Panc1 (cell line): ENCODE data around the gene DNAJB5. TPM values are rescaled to one million over a fixed set of nuclear protein-coding genes. Genes with fewer than 3 reads are reported as not detected.

Experiments
- ATAC-seq: fragments of 200-7000 bp; cut with Tn5 transposase; 2 replicates; pipeline ENCODE4 v1.9.1; 2020; ENCODE audit warnings: mild to moderate bottlenecking, moderate library complexity
- BruUV-seq: library from RNA; stranded (reverse); fragments of 400-500 nt; replicated peaks from 2 replicates; lab custom pipeline; 2021; lab: Mats Ljungman, UMichigan
- CTCF ChIA-PET: fragments of 300-600 bp; sonication (Branson Sonifier 250); formaldehyde crosslinking; loops from one replicate; lab custom pipeline; 2022; ENCODE audit warnings: antibody characterized with exemption; lab: Charles Lee
- POLR2A ChIA-PET: fragments of 300-600 bp; sonication (Branson Sonifier 250); formaldehyde crosslinking; loops from one replicate; lab custom pipeline; 2022; ENCODE audit warnings: antibody characterized with exemption; lab: Charles Lee
- DNase-seq: peaks from one replicate; pipeline ENCODE4 v3.0.0-alpha.2; 2010; ENCODE audit warnings: low read depth, low spot score
- H3K27ac ChIP-seq: 2 replicates; pipeline ENCODE4 v1.5.1; 2011; ENCODE audit warnings: mild to moderate bottlenecking, low read length, inconsistent platforms
- H3K27me3 ChIP-seq: fragments of 200-500 bp; sonication (Bioruptor generic); 2 replicates; pipeline ENCODE4 v1.6.0; 2014; ENCODE audit warnings: low read length, inconsistent platforms; ENCODE audit not compliant: control insufficient read depth, insufficient read depth
- H3K36me3 ChIP-seq: fragments of 200-500 bp; sonication (Bioruptor generic); 2 replicates; pipeline ENCODE4 v1.5.1; 2014; ENCODE audit warnings: inconsistent platforms, mild to moderate bottlenecking, low read length, moderate library complexity; ENCODE audit not compliant: control insufficient read depth, insufficient read depth
- H3K4me1 ChIP-seq: 2 replicates; pipeline ENCODE4 v1.5.1; 2011; ENCODE audit warnings: inconsistent platforms, mild to moderate bottlenecking, low read length, moderate library complexity; ENCODE audit not compliant: control insufficient read depth, insufficient read depth
- H3K4me3 ChIP-seq, 2 experiments: 2 replicates each; pipeline ENCODE4 v1.5.1; 2011 to 2012; ENCODE audit warnings: low read depth in 2 of 2, low read length in 2 of 2, mild to moderate bottlenecking in 2 of 2, inconsistent platforms in 1 of 2, moderate library complexity in 1 of 2
- H3K9me3 ChIP-seq: fragments of 200-500 bp; sonication (Bioruptor generic); 2 replicates; pipeline ENCODE4 v1.5.1; 2014; ENCODE audit warnings: low read depth, mild to moderate bottlenecking, inconsistent platforms, low read length, moderate library complexity; ENCODE audit not compliant: control insufficient read depth, insufficient read depth
- CTCF ChIP-seq: fragments of 450-650 bp; IDR thresholded peaks from 2 replicates; pipeline ENCODE4 v1.5.1; 2017; ENCODE audit warnings: mild to moderate bottlenecking
- POLR2AphosphoS5 ChIP-seq: IDR thresholded peaks from 2 replicates; pipeline ENCODE4 v1.6.1; 2012; ENCODE audit warnings: mild to moderate bottlenecking, low read depth, low read length, moderate library complexity
- REST ChIP-seq, 2 experiments: IDR thresholded peaks; 2 replicates each; pipeline ENCODE4 v1.6.1; 2011 to 2012; ENCODE audit warnings: low read depth in 2 of 2, control low read depth in 1 of 2, low read length in 1 of 2, mild to moderate bottlenecking in 1 of 2, moderate library complexity in 1 of 2; ENCODE audit not compliant: insufficient read depth in 1 of 2
- SIN3A ChIP-seq: IDR thresholded peaks from 2 replicates; pipeline ENCODE4 v1.6.1; 2012; ENCODE audit warnings: low read depth, mild to moderate bottlenecking, low read length, moderate library complexity, borderline replicate concordance; ENCODE audit not compliant: insufficient read depth
- TCF7L2 ChIP-seq: IDR thresholded peaks from 2 replicates; pipeline ENCODE4 v1.6.1; 2011; ENCODE audit warnings: mild to moderate bottlenecking, low read depth, low read length, inconsistent platforms
- in situ Hi-C: cut with HindIII; loops from 2 replicates; pipeline ENCODE4 v1.10.0; 2016; ENCODE audit warnings: low sequenced_read_pairs, low pct_unique_long_range_greater_than_20kb
- intact Hi-C: fragments of 100-400 bp; cut with micrococcal nuclease; formaldehyde crosslinking; loops from one replicate; pipeline ENCODE4 v1.10.0; 2022; ENCODE audit not compliant: unreplicated experiment
- total RNA-seq: library from RNA; stranded (reverse); gene quantifications from one replicate; pipeline ENCODE4 v1.2.1, GENCODE V29; 2021; ENCODE audit not compliant: unreplicated experiment

Gene DNAJB5
- total RNA-seq, 1 experiment from 2014 or later = 9.7 TPM

GRCh38 chr9:34996905-34997279, 7.3 kb downstream of the DNAJB5 start:
- H3K9me3 ChIP-seq = no peaks in the 10 kb centered on the region
- TF ChIP-seq REST (IDR thresholded peaks at IDR 0.05; ENCODE audit: insufficient read depth in 1 of 2, low read depth in 2 of 2, low read length in 1 of 2) (no peak), TCF7L2 (no peak), SIN3A (no peak), POLR2AphosphoS5 (no peak), CTCF (no peak)
- no TSS peak for BruUV-seq
- no peak for DNase-seq
- no peak overlapping the region for H3K27ac ChIP-seq
- H3K36me3 ChIP-seq = no peaks in the 10 kb centered on the region
- peaks cover 34% of the 10 kb centered on the region for H3K4me1 ChIP-seq
- ATAC-seq = no peak
- in situ Hi-C loops = no loop called here
- H3K4me3 ChIP-seq = no peak overlapping the region
- intact Hi-C loops = no loop called here
- ChIA-PET POLR2A (no interaction called here), CTCF (no interaction called here)
- no peaks in the 10 kb centered on the region for H3K27me3 ChIP-seq

GRCh38 chr9:34997379-34997781, 7.8 kb downstream of the DNAJB5 start:
- ATAC-seq (no peak), DNase-seq (no peak)
- Histone ChIP-seq H3K4me1 (peaks cover 29% of the 10 kb centered on the region), H3K27me3 (no peaks in the 10 kb centered on the region), H3K9me3 (no peaks in the 10 kb centered on the region), H3K36me3 (no peaks in the 10 kb centered on the region), H3K4me3 (no peak overlapping the region), H3K27ac (no peak overlapping the region)
- ChIA-PET POLR2A (no interaction called here), CTCF (interaction anchor here (1.0 kb wide), 1 partner anchor 98 kb away, joined by 5 read pairs; no protein-coding TSS in a partner anchor)
- TF ChIP-seq TCF7L2 (no peak), REST (IDR thresholded peaks at IDR 0.05; ENCODE audit: insufficient read depth in 1 of 2, low read depth in 2 of 2, low read length in 1 of 2) (no peak), CTCF (no peak), SIN3A (no peak), POLR2AphosphoS5 (no peak)
- no TSS peak for BruUV-seq
- intact Hi-C loops = no loop called here
- in situ Hi-C loops = no loop called here
